Spleen (tissue), 7 donors: ENCODE results near the gene SLC6A13.

Experiments
- POLR2A ChIP-seq, 3 donors: fragments of 450-650 bp; IDR thresholded peaks; one replicate each; pipeline ENCODE4 v1.5.1; 2017; ENCODE audit warnings: antibody characterized with exemption in 3 of 3, mild to moderate bottlenecking in 1 of 3
- TF ChIP-seq, protein P1 (sequence below), 11 experiments: fragments of 200-600 bp in 7 of 11; fragments of 450-650 bp in 4 of 11; sonication (generic) in 4 of 11; IDR thresholded peaks in 8 of 11; conservative IDR thresholded peaks in 3 of 11; 1 replicate in 7 of 11; 2 replicates in 4 of 11; pipeline versions ENCODE4 v1.4.0 to v1.8.0; 2016 to 2021; ENCODE audit warnings: antibody characterized with exemption in 11 of 11, inconsistent platforms in 4 of 11, mild to moderate bottlenecking in 1 of 11
- donor health status: DM: no; HTN: no; CAD: no; lungs with moderate emphysema.
- donor health status: DM: no; HTN: no; CAD: no.
- donor health status: DM: no; HTN: no; CAD: no.

DNA sequence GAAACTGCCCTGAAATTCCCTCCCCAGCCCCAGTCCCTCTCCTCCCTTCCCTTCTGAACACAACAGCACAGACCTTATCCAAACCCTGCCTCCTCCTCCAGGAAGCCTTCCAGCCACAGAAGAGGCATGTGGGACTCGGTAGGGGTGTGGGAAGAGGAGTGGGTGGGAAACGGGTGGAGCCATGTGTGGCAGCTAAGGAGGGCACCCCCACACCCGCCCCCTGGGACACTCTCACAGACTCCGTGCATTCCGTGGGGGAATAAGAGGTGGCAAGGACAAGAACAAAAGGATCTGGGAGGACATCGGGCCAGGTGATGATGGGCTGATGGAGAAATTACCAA lies 73.0 kb downstream of the SLC6A13 start:
- TF ChIP-seq, protein P1, sequence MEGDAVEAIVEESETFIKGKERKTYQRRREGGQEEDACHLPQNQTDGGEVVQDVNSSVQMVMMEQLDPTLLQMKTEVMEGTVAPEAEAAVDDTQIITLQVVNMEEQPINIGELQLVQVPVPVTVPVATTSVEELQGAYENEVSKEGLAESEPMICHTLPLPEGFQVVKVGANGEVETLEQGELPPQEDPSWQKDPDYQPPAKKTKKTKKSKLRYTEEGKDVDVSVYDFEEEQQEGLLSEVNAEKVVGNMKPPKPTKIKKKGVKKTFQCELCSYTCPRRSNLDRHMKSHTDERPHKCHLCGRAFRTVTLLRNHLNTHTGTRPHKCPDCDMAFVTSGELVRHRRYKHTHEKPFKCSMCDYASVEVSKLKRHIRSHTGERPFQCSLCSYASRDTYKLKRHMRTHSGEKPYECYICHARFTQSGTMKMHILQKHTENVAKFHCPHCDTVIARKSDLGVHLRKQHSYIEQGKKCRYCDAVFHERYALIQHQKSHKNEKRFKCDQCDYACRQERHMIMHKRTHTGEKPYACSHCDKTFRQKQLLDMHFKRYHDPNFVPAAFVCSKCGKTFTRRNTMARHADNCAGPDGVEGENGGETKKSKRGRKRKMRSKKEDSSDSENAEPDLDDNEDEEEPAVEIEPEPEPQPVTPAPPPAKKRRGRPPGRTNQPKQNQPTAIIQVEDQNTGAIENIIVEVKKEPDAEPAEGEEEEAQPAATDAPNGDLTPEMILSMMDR (IDR thresholded peaks at IDR 0.05 in 8 of 11, conservative IDR thresholded peaks at IDR 0.05 in 3 of 11) = no peak
- TF ChIP-seq POLR2A (IDR thresholded peaks at IDR 0.05) = no peak
